HG03064 (cell line): ENCODE data around the gene FOXL2NB.
A peak's percentile ranks its signal among the peaks of the same experiment; 100 is the strongest.
"Not testable (repeated sequence)": the region's sequence is repeated elsewhere in the genome, so short reads cannot be mapped to it uniquely, and the experiment has no call there.

Experiments used
- ATAC-seq: cut with Tn5 transposase; IDR thresholded peaks from one replicate; pipeline ENCODE4 v1.9.1; 2021; ENCODE audit warnings: low read depth; ENCODE audit not compliant: unreplicated experiment

Gene FOXL2NB

GRCh38 chr3:138946663-138947494 lies at the start of gene FOXL2NB, which contains the start of gene FOXL2:
Gene FOXL2NB (plus strand): TSS chr3:138947217. CDS start chr3:138947365, 148 bp downstream.
Gene FOXL2 (minus strand): TSS chr3:138947137. CDS start chr3:138946722, 415 bp downstream.
- no peak for ATAC-seq

- no peak for ATAC-seq
These were observed 48.7 kb upstream of the FOXL2NB start for GRCh38 chr3:138898301-138898700.

GRCh38 chr3:138898708-138899107 lies 48.3 kb upstream of the FOXL2NB start:
- ATAC-seq: no peak

GRCh38 chr3:138899351-138899991 lies 47.5 kb upstream of the FOXL2NB start:
- no peak for ATAC-seq

GRCh38 chr3:138901567-138901966 lies 45.5 kb upstream of the FOXL2NB start:
- ATAC-seq: no peak

- ATAC-seq: no peak
These were observed 44.8 kb upstream of the FOXL2NB start for GRCh38 chr3:138902171-138902570.

- ATAC-seq: no peak
These were observed 39.5 kb upstream of the FOXL2NB start for GRCh38 chr3:138907539-138907938.

- no peak for ATAC-seq
These were observed 38.2 kb upstream of the FOXL2NB start for GRCh38 chr3:138908846-138909245.

GRCh38 chr3:138909904-138910303 lies 37.1 kb upstream of the FOXL2NB start:
- no peak for ATAC-seq

GRCh38 chr3:138911621-138912020 lies 35.4 kb upstream of the FOXL2NB start:
- ATAC-seq: no peak

GRCh38 chr3:138912237-138912636 lies 34.8 kb upstream of the FOXL2NB start:
- ATAC-seq: no peak

- no peak for ATAC-seq
These were observed 33.3 kb upstream of the FOXL2NB start for GRCh38 chr3:138913766-138914165.

GRCh38 chr3:138914870-138915502 lies 32.0 kb upstream of the FOXL2NB start:
- peak; percentile 14 for ATAC-seq

- ATAC-seq: peak; percentile 80
These were observed 31.2 kb upstream of the FOXL2NB start for GRCh38 chr3:138915503-138916498.

- no peak for ATAC-seq
These were observed 30.2 kb upstream of the FOXL2NB start for GRCh38 chr3:138916824-138917223.

GRCh38 chr3:138919325-138919724 lies 27.7 kb upstream of the FOXL2NB start:
- no peak for ATAC-seq

GRCh38 chr3:138921316-138922292 lies 25.4 kb upstream of the FOXL2NB start:
- no peak for ATAC-seq

GRCh38 chr3:138922400-138922799 lies 24.6 kb upstream of the FOXL2NB start:
- not testable (repeated sequence) for ATAC-seq

GRCh38 chr3:138923531-138923994 lies 23.5 kb upstream of the FOXL2NB start:
- ATAC-seq: peak; percentile 88
